Activated naive CD4-positive, alpha-beta T cell treated with anti-CD3 and anti-CD28 coated beads, Interleukin-2, amount 10 ng/mL, durations not matched to agents 7 days and 5 days (primary cell): ENCODE results near the gene NDST3.

Source experiments
- CTCF ChIA-PET: fragments of 350-600 bp; sonication (Branson Sonifier 250); formaldehyde crosslinking; loops from one replicate; lab custom pipeline; 2021; ENCODE audit warnings: antibody characterized with exemption; lab: Charles Lee
- DNase-seq: peaks from one replicate; pipeline ENCODE4 v3.0.0-alpha.2; 2020
- H3K27ac Mint-ChIP-seq: one replicate; pipeline ENCODE4 v1.8.0; 2021; ENCODE audit warnings: mild to moderate bottlenecking, moderate library complexity, mixed read lengths
- H3K27me3 Mint-ChIP-seq: one replicate; pipeline ENCODE4 v1.8.0; 2021; ENCODE audit warnings: mild to moderate bottlenecking, mixed read lengths
- H3K36me3 Mint-ChIP-seq: one replicate; pipeline ENCODE4 v1.8.0; 2021; ENCODE audit warnings: mixed read lengths
- H3K4me1 Mint-ChIP-seq: one replicate; pipeline ENCODE4 v1.8.0; 2021; ENCODE audit warnings: mixed read lengths
- H3K4me3 Mint-ChIP-seq: one replicate; pipeline ENCODE4 v1.8.0; 2021; ENCODE audit warnings: mild to moderate bottlenecking, moderate library complexity, mixed read lengths
- H3K9me3 Mint-ChIP-seq: one replicate; pipeline ENCODE4 v1.8.0; 2021; ENCODE audit warnings: mixed read lengths

The NDST3 gene

GRCh38 chr4:118175506-118175905, 141.2 kb downstream of the NDST3 start:
- Mint-ChIP-seq H3K4me3 (no peak overlapping the region), H3K4me1 (peaks cover 8% of the 10 kb centered on the region), H3K9me3 (no peaks in the 10 kb centered on the region), H3K27ac (no peak overlapping the region), H3K27me3 (no peaks in the 10 kb centered on the region), H3K36me3 (no peaks in the 10 kb centered on the region)
- DNase-seq, result no peak
- CTCF ChIA-PET, result no interaction called here

- Mint-ChIP-seq H3K27ac (no peak overlapping the region), H3K4me3 (no peak overlapping the region), H3K27me3 (no peaks in the 10 kb centered on the region), H3K36me3 (no peaks in the 10 kb centered on the region), H3K9me3 (no peaks in the 10 kb centered on the region), H3K4me1 (peaks cover 8% of the 10 kb centered on the region)
- DNase-seq, result no peak
- CTCF ChIA-PET, result no interaction called here
Observed at GRCh38 chr4:118177126-118177525, 142.8 kb downstream of the NDST3 start.

- DNase-seq, result no peak
- no peak overlapping the region for H3K27ac Mint-ChIP-seq
- H3K9me3 Mint-ChIP-seq, result no peaks in the 10 kb centered on the region
- no peak overlapping the region for H3K4me3 Mint-ChIP-seq
- no peaks in the 10 kb centered on the region for H3K36me3 Mint-ChIP-seq
- CTCF ChIA-PET, result interaction anchor here (1.3 kb wide), 1 partner anchor 91 kb away, joined by 3 read pairs; no protein-coding TSS in a partner anchor
- no peaks in the 10 kb centered on the region for H3K27me3 Mint-ChIP-seq
- peaks cover under 1% of the 10 kb centered on the region for H3K4me1 Mint-ChIP-seq
Observed at GRCh38 chr4:118180776-118181175, 146.5 kb downstream of the NDST3 start.

GRCh38 chr4:118190903-118191302, 156.6 kb downstream of the NDST3 start:
- no peaks in the 10 kb centered on the region for H3K27me3 Mint-ChIP-seq
- H3K9me3 Mint-ChIP-seq, result no peaks in the 10 kb centered on the region
- no peak for DNase-seq
- CTCF ChIA-PET, result no interaction called here
- H3K36me3 Mint-ChIP-seq, result no peaks in the 10 kb centered on the region
- no peak overlapping the region for H3K27ac Mint-ChIP-seq
- no peak overlapping the region for H3K4me3 Mint-ChIP-seq
- no peaks in the 10 kb centered on the region for H3K4me1 Mint-ChIP-seq

- H3K4me1 Mint-ChIP-seq, result no peaks in the 10 kb centered on the region
- H3K9me3 Mint-ChIP-seq, result no peaks in the 10 kb centered on the region
- no peak overlapping the region for H3K27ac Mint-ChIP-seq
- no peak overlapping the region for H3K4me3 Mint-ChIP-seq
- H3K36me3 Mint-ChIP-seq, result no peaks in the 10 kb centered on the region
- CTCF ChIA-PET, result no interaction called here
- H3K27me3 Mint-ChIP-seq, result no peaks in the 10 kb centered on the region
- no peak for DNase-seq
Observed at GRCh38 chr4:118193421-118193820, 159.1 kb downstream of the NDST3 start.

GRCh38 chr4:118206627-118207026, 172.3 kb downstream of the NDST3 start:
- Mint-ChIP-seq H3K36me3 (no peaks in the 10 kb centered on the region), H3K27me3 (no peaks in the 10 kb centered on the region), H3K4me1 (no peaks in the 10 kb centered on the region), H3K4me3 (no peak overlapping the region), H3K9me3 (peaks cover 3% of the 10 kb centered on the region), H3K27ac (no peak overlapping the region)
- CTCF ChIA-PET, result no interaction called here
- DNase-seq, result no peak

GRCh38 chr4:118213101-118213500, 178.8 kb downstream of the NDST3 start:
- H3K27ac Mint-ChIP-seq, result no peak overlapping the region

GRCh38 chr4:118215826-118216225, 181.5 kb downstream of the NDST3 start:
- no peak for DNase-seq
- Mint-ChIP-seq H3K9me3 (no peaks in the 10 kb centered on the region), H3K4me3 (no peak overlapping the region), H3K36me3 (no peaks in the 10 kb centered on the region), H3K27me3 (no peaks in the 10 kb centered on the region), H3K4me1 (no peaks in the 10 kb centered on the region), H3K27ac (no peak overlapping the region)
- CTCF ChIA-PET, result no interaction called here

More at GRCh38 chr4:118213101-118213500, 178.8 kb downstream of the NDST3 start:
- H3K36me3 Mint-ChIP-seq, result no peaks in the 10 kb centered on the region
- H3K4me3 Mint-ChIP-seq, result no peak overlapping the region
- H3K27me3 Mint-ChIP-seq, result no peaks in the 10 kb centered on the region
- DNase-seq, result no peak
- H3K9me3 Mint-ChIP-seq, result no peaks in the 10 kb centered on the region
- no peaks in the 10 kb centered on the region for H3K4me1 Mint-ChIP-seq
- CTCF ChIA-PET, result no interaction called here

- H3K27ac Mint-ChIP-seq, result no peak overlapping the region
- DNase-seq, result no peak
- peaks cover 4% of the 10 kb centered on the region for H3K27me3 Mint-ChIP-seq
- no peak overlapping the region for H3K4me3 Mint-ChIP-seq
- no peaks in the 10 kb centered on the region for H3K36me3 Mint-ChIP-seq
- H3K4me1 Mint-ChIP-seq, result no peaks in the 10 kb centered on the region
- CTCF ChIA-PET, result interaction anchor here (1.2 to 3.9 kb wide), 2 partner anchors 10 to 144 kb away, joined by 3 to 32 read pairs; no protein-coding TSS in a partner anchor
- no peaks in the 10 kb centered on the region for H3K9me3 Mint-ChIP-seq
Observed at GRCh38 chr4:118221227-118221800, 187.0 kb downstream of the NDST3 start.

GRCh38 chr4:118224243-118224829, 190.1 kb downstream of the NDST3 start:
- Mint-ChIP-seq H3K27me3 (peaks cover 4% of the 10 kb centered on the region), H3K36me3 (no peaks in the 10 kb centered on the region), H3K27ac (no peak overlapping the region), H3K4me3 (no peak overlapping the region), H3K9me3 (no peaks in the 10 kb centered on the region), H3K4me1 (no peaks in the 10 kb centered on the region)
- DNase-seq, result no peak
- CTCF ChIA-PET, result interaction anchor here (0.6 to 3.9 kb wide), 6 partner anchors 19 to 184 kb away, joined by 3 to 32 read pairs (median 3); no protein-coding TSS in a partner anchor

GRCh38 chr4:118225511-118225910, 191.2 kb downstream of the NDST3 start:
- H3K4me1 Mint-ChIP-seq, result no peaks in the 10 kb centered on the region
- CTCF ChIA-PET, result interaction anchor here (1.1 to 3.9 kb wide), 4 partner anchors 18 to 185 kb away, joined by 3 to 32 read pairs (median 3); no protein-coding TSS in a partner anchor
- no peak overlapping the region for H3K27ac Mint-ChIP-seq
- no peak for DNase-seq
- no peaks in the 10 kb centered on the region for H3K9me3 Mint-ChIP-seq
- H3K36me3 Mint-ChIP-seq, result no peaks in the 10 kb centered on the region
- no peak overlapping the region for H3K4me3 Mint-ChIP-seq
- peaks cover 4% of the 10 kb centered on the region for H3K27me3 Mint-ChIP-seq

- Mint-ChIP-seq H3K27ac (no peak overlapping the region), H3K4me1 (no peaks in the 10 kb centered on the region), H3K27me3 (peaks cover 4% of the 10 kb centered on the region), H3K9me3 (no peaks in the 10 kb centered on the region), H3K36me3 (no peaks in the 10 kb centered on the region), H3K4me3 (no peak overlapping the region)
- CTCF ChIA-PET, result no interaction called here
- no peak for DNase-seq
Observed at GRCh38 chr4:118226311-118227010, 192.2 kb downstream of the NDST3 start.

GRCh38 chr4:118235566-118236120, 201.4 kb downstream of the NDST3 start:
- H3K36me3 Mint-ChIP-seq, result no peaks in the 10 kb centered on the region
- CTCF ChIA-PET, result interaction anchor here (0.6 kb wide), 1 partner anchor 23 kb away, joined by 3 read pairs; no protein-coding TSS in a partner anchor
- H3K27ac Mint-ChIP-seq, result no peak overlapping the region
- H3K9me3 Mint-ChIP-seq, result no peaks in the 10 kb centered on the region
- no peak overlapping the region for H3K4me3 Mint-ChIP-seq
- no peak for DNase-seq
- H3K27me3 Mint-ChIP-seq, result peaks cover 12% of the 10 kb centered on the region
- H3K4me1 Mint-ChIP-seq, result no peaks in the 10 kb centered on the region

- Mint-ChIP-seq H3K27me3 (peaks cover 9% of the 10 kb centered on the region), H3K36me3 (no peaks in the 10 kb centered on the region), H3K4me1 (no peaks in the 10 kb centered on the region)
Observed at GRCh38 chr4:118237531-118237930, 203.2 kb downstream of the NDST3 start.

More at GRCh38 chr4:118237531-118237930, 203.2 kb downstream of the NDST3 start:
- CTCF ChIA-PET, result no interaction called here
- Mint-ChIP-seq H3K9me3 (no peaks in the 10 kb centered on the region), H3K27ac (no peak overlapping the region), H3K4me3 (no peak overlapping the region)
- no peak for DNase-seq
